GM19099 (cell line): ENCODE data around the gene IL12A.

ENCODE experiments used
- POLR2A ChIP-seq: IDR thresholded peaks from 3 replicates; pipeline ENCODE4 v1.6.1; 2011; ENCODE audit warnings: low read depth; ENCODE audit not compliant: insufficient read length; ENCODE audit errors: extremely low read depth

IL12A gene

DNA sequence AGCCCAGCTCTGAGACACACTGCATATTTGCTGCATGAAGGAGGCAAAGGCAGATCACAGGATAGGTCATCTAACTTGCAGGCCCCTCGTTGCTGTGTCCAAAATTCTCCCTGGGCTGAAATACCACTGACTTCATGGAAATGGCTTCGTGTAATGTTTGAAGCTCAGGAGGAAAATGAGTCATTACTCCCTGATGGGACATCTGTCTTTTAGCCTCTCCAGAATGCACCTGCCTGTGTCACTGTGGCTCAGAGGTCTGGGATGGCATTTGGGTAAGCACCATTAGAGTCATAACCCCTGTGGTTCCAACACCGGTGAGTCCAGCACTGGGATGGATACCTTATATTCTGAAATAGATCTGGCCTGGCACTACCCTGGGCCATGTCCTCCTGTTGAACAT, 51.5 kb downstream of the IL12A start:
- TF ChIP-seq POLR2A: no peak

DNA sequence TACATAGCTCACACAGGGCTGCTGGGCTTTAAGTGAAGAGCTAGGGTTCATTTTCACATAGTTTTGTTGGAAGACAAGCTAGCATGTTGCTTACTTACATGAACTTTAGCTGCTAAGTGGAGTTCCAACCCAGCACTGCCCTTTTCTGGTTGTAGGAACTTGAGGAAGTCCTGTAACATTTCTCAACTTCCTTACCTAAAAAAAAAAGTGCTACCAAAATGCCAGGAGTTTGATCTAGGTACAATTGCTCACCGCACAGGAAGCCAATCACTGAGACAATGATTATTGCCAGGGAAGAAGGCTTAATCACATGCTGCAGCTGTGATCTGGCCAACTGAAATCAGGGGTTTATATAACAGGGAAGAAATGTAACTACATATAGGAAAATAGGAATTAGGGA, 52.8 kb downstream of the IL12A start:
- no peak for TF ChIP-seq POLR2A

DNA sequence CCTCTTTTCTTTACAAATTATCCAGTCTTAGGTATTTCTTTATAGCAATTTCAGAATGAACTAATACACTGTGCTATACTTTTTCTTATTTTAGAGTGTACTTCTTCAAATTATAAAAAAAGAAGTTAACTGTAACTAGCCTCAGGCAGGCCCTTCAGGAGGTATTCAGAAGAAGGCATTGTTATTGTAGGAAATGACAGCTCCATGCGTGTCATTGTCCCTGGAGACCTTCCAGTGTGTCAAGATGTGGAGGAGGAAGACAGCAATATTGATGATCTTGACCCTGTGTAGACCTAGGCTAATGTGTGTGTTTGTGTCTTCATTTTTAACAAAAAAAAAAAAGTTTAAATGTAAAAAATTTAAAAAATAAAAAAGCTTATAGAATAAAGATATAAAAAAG, 55.5 kb downstream of the IL12A start:
- no peak for TF ChIP-seq POLR2A
